Stimulated activated CD8-positive, alpha-beta memory T cell treated with anti-CD3 and anti-CD28 coated beads, Interleukin-7, amount 100 ng/mL, for 48 hours (primary cell): ENCODE results near the gene EXD2.
"Not testable (repeated sequence)": the region's sequence is repeated elsewhere in the genome, so short reads cannot be mapped to it uniquely, and the experiment has no call there.

Experiments used
- DNase-seq, 2 donors: peaks; one replicate each; pipeline ENCODE4 v3.0.0-alpha.2; 2020; ENCODE audit warnings: low read depth in 1 of 2; ENCODE audit errors: extremely low read depth in 1 of 2

The EXD2 gene

DNA sequence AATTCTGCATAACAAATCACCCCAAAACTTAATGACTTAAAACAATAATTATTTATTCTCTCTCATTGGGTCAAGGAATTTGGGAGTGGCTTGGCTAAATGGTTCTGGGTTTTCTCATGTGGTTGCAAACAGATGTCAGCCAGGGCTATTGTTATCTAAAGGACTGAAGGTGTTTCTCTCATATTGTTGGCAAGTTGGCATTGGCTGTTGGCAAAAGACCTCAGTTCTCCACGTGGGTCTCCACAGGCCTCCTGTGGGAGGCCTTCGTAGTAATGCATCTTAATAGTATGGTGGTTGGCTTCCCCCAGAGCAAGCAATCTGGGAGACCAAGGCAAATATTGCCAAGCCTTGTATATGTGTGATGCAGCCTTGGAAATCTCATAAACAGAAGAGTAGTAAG is 83.0 kb downstream of the EXD2 start:
- DNase-seq = no peak

DNA sequence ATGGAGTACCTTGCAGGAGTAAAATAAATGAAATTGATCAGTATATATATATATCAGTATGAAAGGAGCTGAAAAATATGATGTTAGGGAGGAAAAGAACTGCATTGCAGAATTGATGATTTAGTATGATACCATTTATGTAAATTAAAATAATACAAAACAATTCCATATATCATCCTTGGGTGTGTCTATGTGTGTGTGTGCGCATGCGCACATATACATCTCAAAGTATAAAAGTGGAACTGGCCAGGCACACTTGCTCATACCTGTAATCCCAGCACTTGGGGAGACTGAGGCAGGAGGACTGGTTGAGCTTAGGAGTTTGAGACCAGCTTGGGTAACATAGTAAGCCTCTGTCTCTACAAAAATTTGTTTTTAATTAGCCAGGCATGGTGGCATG is 84.0 kb downstream of the EXD2 start:
- no peak for DNase-seq

DNA sequence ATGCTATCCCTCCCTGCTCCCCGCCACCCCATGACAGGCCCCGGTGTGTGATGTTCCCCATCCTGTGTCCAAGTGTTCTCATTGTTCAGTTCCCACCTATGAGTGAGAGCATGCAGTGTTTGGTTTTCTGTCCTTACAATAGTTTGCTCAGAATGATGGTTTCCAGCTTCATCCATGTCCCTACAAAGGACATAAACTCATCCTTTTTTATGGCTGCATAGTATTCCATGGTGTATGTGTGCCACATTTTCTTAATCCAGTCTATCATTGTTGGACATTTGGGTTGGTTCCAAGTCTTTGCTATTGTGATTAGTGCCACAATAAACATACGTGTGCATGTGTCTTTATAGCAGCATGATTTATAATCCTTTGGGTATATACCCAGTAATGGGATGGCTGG is 86.1 kb downstream of the EXD2 start:
- not testable (repeated sequence) for DNase-seq

DNA sequence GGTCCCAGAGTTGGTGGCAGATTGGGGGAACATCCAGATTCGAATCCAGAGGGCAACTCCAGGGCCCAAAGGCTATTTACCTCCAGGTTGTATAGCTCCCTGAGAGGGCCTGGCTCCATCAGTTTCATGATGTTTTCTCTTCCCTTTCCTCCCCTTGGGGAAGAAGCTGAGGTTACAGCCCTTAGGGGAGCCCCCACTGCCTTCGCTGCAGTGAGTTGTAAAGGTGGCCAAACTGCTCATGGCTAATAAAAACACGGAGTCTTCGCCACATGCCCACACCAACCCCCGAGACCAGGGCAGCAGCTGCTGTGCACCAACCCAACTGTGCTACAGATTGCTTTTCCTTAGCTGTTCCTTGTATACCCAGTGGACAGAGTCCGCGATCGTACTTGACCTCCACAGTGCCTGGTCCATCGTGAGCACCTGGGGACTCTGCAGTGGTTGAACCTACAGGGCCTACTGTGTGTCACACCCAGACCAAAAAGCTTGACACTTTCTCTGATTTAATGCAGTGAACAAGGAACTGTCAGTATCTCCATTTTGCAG is 89.5 kb downstream of the EXD2 start:
- no peak for DNase-seq

GRCh38 chr14:69281450-69282169 is 90.3 kb downstream of the EXD2 start:
- DNase-seq = no peak

- no peak for DNase-seq
These were observed 91.2 kb downstream of the EXD2 start for GRCh38 chr14:69282448-69282847.

DNA sequence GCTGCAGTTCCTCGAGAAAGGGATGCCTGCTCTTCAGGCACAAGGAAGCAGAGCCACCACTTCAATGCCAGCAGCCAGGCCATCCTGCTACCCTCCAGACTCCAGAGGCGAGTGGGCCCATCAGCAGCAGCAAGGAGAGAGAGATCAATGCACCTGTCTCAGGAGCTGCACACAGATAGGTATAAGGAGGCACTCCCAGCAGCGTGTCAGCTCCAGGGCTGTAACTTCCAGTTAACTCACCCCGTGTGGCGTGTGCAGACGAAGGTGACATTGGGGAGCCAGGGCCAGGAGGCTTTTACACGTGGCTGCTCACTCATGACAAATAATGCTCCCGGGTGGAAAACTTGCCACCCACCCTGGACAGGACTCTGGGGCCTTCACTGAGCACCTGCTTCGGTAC is 92.9 kb downstream of the EXD2 start:
- no peak for DNase-seq

DNA sequence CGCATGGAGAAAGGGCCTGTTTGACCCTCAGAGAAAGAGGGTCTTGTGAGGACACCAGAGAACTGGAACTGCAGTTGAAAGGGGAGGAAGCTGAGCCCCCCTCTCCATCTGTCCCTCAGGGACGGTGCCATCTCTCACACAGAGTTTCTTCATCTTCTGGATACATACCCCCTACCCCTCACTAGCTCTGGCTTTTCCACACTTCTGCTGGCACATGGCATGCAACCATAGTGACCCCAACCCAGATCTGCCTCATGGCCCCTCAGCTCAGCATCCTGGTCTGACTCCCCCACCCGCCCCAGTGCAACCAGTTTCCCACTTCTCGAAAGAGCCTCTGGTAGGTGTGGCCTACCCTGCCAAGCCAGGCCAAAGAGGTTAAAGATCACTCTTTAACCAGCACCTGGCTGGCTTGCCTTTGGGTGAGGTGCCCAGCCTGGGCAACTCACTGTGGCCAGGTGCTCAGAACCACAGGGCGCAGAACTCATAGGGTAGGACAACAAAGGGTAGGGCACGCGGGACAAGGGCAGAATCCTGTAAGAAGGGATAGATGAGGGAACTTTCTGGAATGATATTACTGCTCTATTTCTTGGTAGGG is 94.5 kb downstream of the EXD2 start:
- no peak for DNase-seq

DNA sequence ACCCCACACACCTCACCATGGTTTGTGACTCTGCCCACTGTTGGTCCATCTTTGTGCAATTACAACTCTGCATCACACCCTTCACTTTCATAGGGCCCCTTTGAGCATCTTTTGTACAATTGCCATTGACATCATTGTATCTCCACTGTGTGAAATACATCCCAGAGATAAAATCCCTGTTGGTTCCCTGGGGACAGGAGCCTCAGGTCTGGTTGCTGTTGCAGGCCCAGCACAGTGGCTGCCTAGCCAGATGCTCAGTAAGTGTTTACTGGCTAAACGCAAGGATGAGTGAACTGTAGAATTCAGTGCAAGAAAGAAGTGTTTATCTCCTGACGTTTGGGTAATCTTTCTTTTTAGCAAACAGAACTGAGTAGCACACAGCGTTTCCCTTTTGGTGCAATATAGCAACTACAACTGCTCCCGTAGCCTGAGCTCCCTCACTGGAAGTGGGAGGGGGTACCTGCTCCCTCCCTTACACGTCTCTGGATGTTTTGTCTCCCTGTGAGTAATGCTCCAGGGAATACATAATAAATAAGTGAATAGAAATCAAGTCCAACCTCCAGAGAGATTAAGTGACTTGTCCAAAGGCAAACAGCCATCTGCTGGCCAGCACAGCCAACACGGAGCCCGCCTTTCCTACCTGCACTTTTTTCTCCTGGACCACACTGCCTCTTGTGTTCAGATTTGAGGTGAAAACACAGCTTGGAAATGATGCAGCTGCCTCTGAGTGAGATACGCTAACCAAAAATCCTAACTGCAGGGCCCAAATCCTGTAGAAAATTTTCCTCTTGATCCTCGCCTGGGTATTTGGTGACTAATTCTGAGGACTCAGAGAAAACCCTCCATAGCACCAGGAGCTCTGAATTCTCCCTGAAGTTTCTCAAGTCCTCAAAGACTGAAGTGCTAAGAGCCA is 96.1 kb downstream of the EXD2 start:
- no peak for DNase-seq

GRCh38 chr14:69288011-69288771 is 96.9 kb downstream of the EXD2 start:
- no peak for DNase-seq

- no peak for DNase-seq
These were observed 97.8 kb downstream of the EXD2 start for GRCh38 chr14:69288956-69289705.

DNA sequence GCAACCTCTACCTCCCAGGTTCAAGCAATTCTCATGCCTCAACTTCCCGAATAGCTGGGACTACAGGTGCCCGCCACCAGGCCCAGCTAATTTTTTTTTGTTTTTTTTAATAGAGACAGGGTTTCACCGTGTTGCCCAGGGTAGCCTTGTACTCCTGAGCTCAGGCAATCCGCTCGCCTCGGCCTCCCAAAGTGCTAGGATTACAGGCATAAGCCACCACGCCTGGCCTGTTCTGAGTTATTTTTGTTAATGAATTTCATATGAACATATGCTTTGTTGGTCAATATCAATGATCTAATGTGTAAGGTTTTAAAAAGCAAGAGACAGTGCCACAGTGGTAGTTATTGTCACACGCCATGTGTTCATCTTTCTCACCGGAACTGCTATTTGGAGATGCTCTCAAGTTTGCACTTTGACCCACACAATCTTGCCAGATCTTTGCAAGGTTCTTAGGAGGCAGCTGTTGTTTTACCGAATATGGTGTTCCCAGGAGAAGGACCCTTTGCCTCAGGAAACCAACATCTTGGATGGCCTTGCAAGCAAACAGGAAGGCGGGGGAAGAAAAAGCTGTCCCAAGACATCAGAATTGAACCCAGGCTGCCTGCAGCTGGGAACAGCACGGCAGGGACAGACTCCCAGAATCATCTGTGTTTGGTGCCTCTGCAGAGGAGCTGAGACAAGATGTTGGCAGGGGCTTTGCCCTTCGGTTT is 98.7 kb downstream of the EXD2 start:
- no peak for DNase-seq

DNA sequence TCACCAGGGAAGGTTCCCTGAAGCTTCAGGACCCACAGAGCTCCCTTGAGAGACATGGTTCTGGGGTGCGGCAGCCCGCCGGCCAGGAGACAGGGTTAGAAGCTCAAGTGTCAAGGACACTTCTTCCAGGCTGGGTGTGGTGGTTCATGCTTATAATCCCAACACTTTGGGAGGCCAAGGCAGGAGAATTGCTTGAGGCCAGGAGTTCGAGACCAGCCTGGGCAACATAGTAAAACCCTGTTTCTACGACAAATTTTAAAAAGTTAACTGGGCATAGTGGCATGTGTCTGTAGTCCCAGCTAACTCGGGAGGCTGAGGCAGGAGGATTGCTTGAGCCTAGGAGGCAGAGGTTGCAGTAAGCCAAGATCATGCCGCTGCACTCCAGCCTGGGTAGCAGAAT is 99.6 kb downstream of the EXD2 start:
- not testable (repeated sequence) for DNase-seq

DNA sequence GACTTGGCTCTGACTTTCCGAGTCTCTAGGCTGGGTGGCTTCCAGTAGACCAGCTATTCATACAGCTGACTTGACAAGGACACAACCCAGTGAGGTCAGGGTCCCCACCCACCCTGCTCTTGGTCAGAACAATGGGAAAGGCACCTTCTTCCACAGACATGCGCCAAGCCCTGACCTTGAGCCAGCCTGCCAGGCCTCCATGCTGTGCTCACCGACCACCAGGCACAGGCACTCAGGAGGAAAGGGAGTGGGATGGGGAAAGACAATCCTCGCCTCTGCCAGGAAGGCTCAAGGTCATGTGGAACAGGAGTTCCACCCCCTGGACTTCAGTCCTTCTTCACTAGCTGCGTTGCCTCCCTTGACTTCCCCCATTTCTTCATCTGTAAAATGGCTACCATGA is 100.1 kb downstream of the EXD2 start:
- DNase-seq = no peak

DNA sequence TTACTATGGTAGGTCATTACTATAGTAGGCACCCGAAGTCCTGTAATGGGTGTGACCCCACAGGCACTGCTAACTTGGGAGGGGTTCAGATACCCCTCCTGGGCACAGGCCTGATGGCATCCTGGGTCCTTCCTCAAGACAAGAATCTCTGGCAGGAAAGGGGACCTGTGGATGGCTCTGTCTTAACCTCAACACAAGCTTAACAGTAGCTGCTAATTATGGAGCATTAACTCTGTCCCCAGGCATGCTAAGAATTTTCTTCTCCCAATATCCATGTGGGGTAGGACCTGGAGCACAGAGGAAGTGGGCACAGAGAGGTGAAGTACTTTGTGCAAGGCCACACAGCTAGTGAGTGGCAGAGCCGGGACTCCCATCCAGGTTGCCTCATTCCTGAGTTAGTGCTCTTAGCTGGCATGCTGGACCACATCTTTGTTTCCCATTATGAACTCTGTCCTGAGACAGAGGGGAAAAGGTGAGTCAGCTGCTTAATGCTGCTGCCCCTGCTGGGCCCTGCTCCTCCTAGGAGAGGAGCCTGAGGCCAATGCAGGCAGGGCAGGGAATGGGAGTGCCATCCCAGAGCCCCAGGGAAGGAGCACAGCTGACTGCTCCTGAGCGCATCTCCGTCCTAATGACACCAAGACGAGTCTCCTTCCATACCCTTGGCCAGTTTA is 100.7 kb downstream of the EXD2 start:
- DNase-seq = no peak
